HepG2 (cell line): Measurements from ENCODE around the gene KCTD15. TPM values are rescaled to one million over a fixed set of nuclear protein-coding genes. Genes with fewer than 3 reads are reported as not detected.

Experiments used
- AHR ChIP-seq: IDR thresholded peaks from 2 replicates; pipeline ENCODE4 v1.6.1; 2018; ENCODE audit warnings: missing genetic modification reagents, missing compliant biosample characterization
- HNRNPK ChIP-seq: fragments of 200-400 bp; formaldehyde crosslinking; IDR thresholded peaks from 2 replicates; pipeline ENCODE4 v1.6.1; 2018; ENCODE audit warnings: low read length, low read depth, moderate library complexity, mild to moderate bottlenecking; ENCODE audit not compliant: poor library complexity, severe bottlenecking
- KDM2A ChIP-seq: sonication (generic); formaldehyde crosslinking; IDR thresholded peaks from 2 replicates; pipeline ENCODE4 v1.4.0; 2020; ENCODE audit warnings: low read depth, missing genetic modification reagents, borderline replicate concordance
- MXI1 ChIP-seq: IDR thresholded peaks from 3 replicates; pipeline ENCODE4 v1.6.1; 2012; ENCODE audit warnings: low read depth, low read length, inconsistent platforms, borderline replicate concordance
- PCBP2 ChIP-seq: fragments of 200-400 bp; formaldehyde crosslinking; optimal IDR thresholded peaks from 2 replicates; pipeline ENCODE3; 2018; ENCODE audit warnings: low read length, low read depth; ENCODE audit not compliant: poor library complexity, severe bottlenecking
- PITX1 ChIP-seq: sonication (generic); formaldehyde crosslinking; IDR thresholded peaks from 2 replicates; pipeline ENCODE4 v1.5.1; 2020; ENCODE audit warnings: mild to moderate bottlenecking, missing genetic modification reagents
- RAD21 ChIP-seq: fragments of 450-650 bp; formaldehyde crosslinking; IDR thresholded peaks from 2 replicates; pipeline ENCODE4 v1.5.0; 2020; ENCODE audit warnings: mild to moderate bottlenecking
- TAF1 ChIP-seq: sonication (generic); formaldehyde crosslinking; IDR thresholded peaks from 2 replicates; pipeline ENCODE4 v1.4.0; 2020; ENCODE audit warnings: missing genetic modification reagents
- TFDP2 ChIP-seq: sonication (generic); formaldehyde crosslinking; IDR thresholded peaks from 2 replicates; pipeline ENCODE4 v1.4.0; 2020; ENCODE audit warnings: missing genetic modification reagents
- THYN1 ChIP-seq: sonication (generic); formaldehyde crosslinking; IDR thresholded peaks from 2 replicates; pipeline ENCODE4 v1.8.1; 2023; ENCODE audit warnings: low read depth, mild to moderate bottlenecking, moderate library complexity, missing genetic modification reagents, borderline replicate concordance
- TOE1 ChIP-seq: sonication (generic); formaldehyde crosslinking; IDR thresholded peaks from 2 replicates; pipeline ENCODE4 v1.4.0; 2020; ENCODE audit warnings: mild to moderate bottlenecking, missing genetic modification reagents
- U2AF1 ChIP-seq: fragments of 200-400 bp; formaldehyde crosslinking; optimal IDR thresholded peaks from 2 replicates; pipeline ENCODE3; 2017; ENCODE audit warnings: mild to moderate bottlenecking, low read depth, low read length
- XRCC5 ChIP-seq: fragments of 200-400 bp; formaldehyde crosslinking; optimal IDR thresholded peaks from 2 replicates; pipeline ENCODE3; 2017; ENCODE audit warnings: mild to moderate bottlenecking, low read length
- YEATS2 ChIP-seq: sonication (generic); formaldehyde crosslinking; IDR thresholded peaks from 2 replicates; pipeline ENCODE4 v1.4.0; 2020; ENCODE audit warnings: missing genetic modification reagents, borderline replicate concordance
- ZFX ChIP-seq: sonication (generic); formaldehyde crosslinking; IDR thresholded peaks from 2 replicates; pipeline ENCODE4 v1.4.0; 2020; ENCODE audit warnings: mild to moderate bottlenecking, low read depth, missing genetic modification reagents, moderate library complexity
- ZMAT5 ChIP-seq: sonication (generic); formaldehyde crosslinking; IDR thresholded peaks from 2 replicates; pipeline ENCODE4 v1.5.0; 2020; ENCODE audit warnings: mild to moderate bottlenecking, low read depth, missing genetic modification reagents, borderline replicate concordance
- ZNF232 ChIP-seq: sonication (generic); formaldehyde crosslinking; IDR thresholded peaks from 2 replicates; pipeline ENCODE4 v1.4.0; 2020; ENCODE audit warnings: missing genetic modification reagents, borderline replicate concordance
- ZNF292 ChIP-seq: sonication (generic); formaldehyde crosslinking; IDR thresholded peaks from 2 replicates; pipeline ENCODE4 v1.8.1; 2022; ENCODE audit warnings: mild to moderate bottlenecking, low read depth, missing genetic modification reagents, borderline replicate concordance
- ZNF34 ChIP-seq: sonication (generic); formaldehyde crosslinking; IDR thresholded peaks from 2 replicates; pipeline ENCODE4 v1.4.0; 2020; ENCODE audit warnings: mild to moderate bottlenecking, missing genetic modification reagents, borderline replicate concordance
- ZNF430 ChIP-seq: sonication (generic); formaldehyde crosslinking; IDR thresholded peaks from 2 replicates; pipeline ENCODE4 v1.9.0; 2021; ENCODE audit warnings: mild to moderate bottlenecking, missing genetic modification reagents
- ZNF501 ChIP-seq: sonication (generic); formaldehyde crosslinking; IDR thresholded peaks from 2 replicates; pipeline ENCODE4 v1.5.1; 2020; ENCODE audit warnings: mild to moderate bottlenecking, moderate library complexity, missing genetic modification reagents
- ZNF567 ChIP-seq: sonication (generic); formaldehyde crosslinking; IDR thresholded peaks from 2 replicates; pipeline ENCODE4 v1.8.1; 2023; ENCODE audit warnings: mild to moderate bottlenecking, missing genetic modification reagents, borderline replicate concordance
- ZNF883 ChIP-seq: sonication (generic); formaldehyde crosslinking; IDR thresholded peaks from 2 replicates; pipeline ENCODE4 v1.5.1; 2020; ENCODE audit warnings: mild to moderate bottlenecking, missing genetic modification reagents; ENCODE audit errors: not compliant biosample characterization
- ZSCAN9 ChIP-seq: IDR thresholded peaks from 2 replicates; pipeline ENCODE4 v1.6.1; 2016; ENCODE audit warnings: borderline replicate concordance
- polyA plus RNA-seq, 8 experiments: library from polyadenylated mRNA; depleted of rRNA in 3 of 8; stranded (reverse) in 7 of 8; unstranded in 1 of 8; fragments of >200 nt; fragmentation: Illumina TruSeq in 4 of 8; extraction: Trizol in 4 of 8; gene quantifications; 2 replicates each; pipeline versions ENCODE4 v1.2.1 to v1.2.3, GENCODE V29; 2011 to 2016; ENCODE audit warnings: low read depth in 4 of 8, missing spikeins in 1 of 8, mixed read lengths in 1 of 8; ENCODE audit not compliant: insufficient read depth in 1 of 8
- total RNA-seq, 5 experiments: library from RNA; depleted of rRNA; stranded (reverse); fragments of >200 nt; fragmentation: Illumina TruSeq; extraction: Trizol; gene quantifications; 2 replicates each; pipeline ENCODE4 v1.2.3, GENCODE V29; 2016; ENCODE audit warnings: low read depth in 1 of 5
- TF ChIP-seq, protein P1 (sequence below): sonication (generic); formaldehyde crosslinking; IDR thresholded peaks from 2 replicates; pipeline ENCODE4 v1.5.1; 2020; ENCODE audit warnings: mild to moderate bottlenecking, missing genetic modification reagents, moderate library complexity

KCTD15 gene
- total and polyA plus RNA-seq, 2 of the 13 experiments (the other 11 are each of a cell fraction or from before 2014, with no cell fraction given), result 13.2 to 16.7 TPM

GRCh38 chr19:33771384-33772101, 25.1 kb upstream of the KCTD15 start (continued):
- TF ChIP-seq KDM2A, result peak; percentile 49; the same call in 1 of the 2 replicates
- TF ChIP-seq ZMAT5 (CRISPR knock-in tag), result no peak
- no peak for TF ChIP-seq ZNF883
- TF ChIP-seq ZNF501 (CRISPR knock-in tag), result 0 out of 2 replicates have a peak, but pooled peaks have one; percentile 38
- TF ChIP-seq ZNF232 (CRISPR knock-in tag), result no peak
- no peak for TF ChIP-seq TOE1 (CRISPR knock-in tag)
- no peak for TF ChIP-seq ZSCAN9
- no peak for TF ChIP-seq AHR (CRISPR knock-in tag)
- TF ChIP-seq ZNF567 (CRISPR knock-in tag), result no peak
- TF ChIP-seq HNRNPK, result no peak
- TF ChIP-seq TAF1, result no peak
- TF ChIP-seq ZNF292 (CRISPR knock-in tag), result no peak
- peak; percentile 92 for TF ChIP-seq RAD21
- TF ChIP-seq THYN1 (CRISPR knock-in tag), result no peak
- TF ChIP-seq TFDP2 (CRISPR knock-in tag), result peak; percentile 81
- TF ChIP-seq ZNF430 (CRISPR knock-in tag), result no peak
- TF ChIP-seq MXI1, result 0 out of 3 replicates have a peak, but pooled peaks have one; percentile 13
- TF ChIP-seq U2AF1, result peak; percentile 39
- TF ChIP-seq ZNF34, result no peak
- no peak for TF ChIP-seq PITX1 (CRISPR knock-in tag)
- peak; percentile 49; the same call in 1 of the 2 replicates for TF ChIP-seq ZFX (CRISPR knock-in tag)
- TF ChIP-seq XRCC5, result peak; percentile 46
- TF ChIP-seq PCBP2, result no peak
- no peak for TF ChIP-seq YEATS2 (CRISPR knock-in tag)
- TF ChIP-seq, protein P1, sequence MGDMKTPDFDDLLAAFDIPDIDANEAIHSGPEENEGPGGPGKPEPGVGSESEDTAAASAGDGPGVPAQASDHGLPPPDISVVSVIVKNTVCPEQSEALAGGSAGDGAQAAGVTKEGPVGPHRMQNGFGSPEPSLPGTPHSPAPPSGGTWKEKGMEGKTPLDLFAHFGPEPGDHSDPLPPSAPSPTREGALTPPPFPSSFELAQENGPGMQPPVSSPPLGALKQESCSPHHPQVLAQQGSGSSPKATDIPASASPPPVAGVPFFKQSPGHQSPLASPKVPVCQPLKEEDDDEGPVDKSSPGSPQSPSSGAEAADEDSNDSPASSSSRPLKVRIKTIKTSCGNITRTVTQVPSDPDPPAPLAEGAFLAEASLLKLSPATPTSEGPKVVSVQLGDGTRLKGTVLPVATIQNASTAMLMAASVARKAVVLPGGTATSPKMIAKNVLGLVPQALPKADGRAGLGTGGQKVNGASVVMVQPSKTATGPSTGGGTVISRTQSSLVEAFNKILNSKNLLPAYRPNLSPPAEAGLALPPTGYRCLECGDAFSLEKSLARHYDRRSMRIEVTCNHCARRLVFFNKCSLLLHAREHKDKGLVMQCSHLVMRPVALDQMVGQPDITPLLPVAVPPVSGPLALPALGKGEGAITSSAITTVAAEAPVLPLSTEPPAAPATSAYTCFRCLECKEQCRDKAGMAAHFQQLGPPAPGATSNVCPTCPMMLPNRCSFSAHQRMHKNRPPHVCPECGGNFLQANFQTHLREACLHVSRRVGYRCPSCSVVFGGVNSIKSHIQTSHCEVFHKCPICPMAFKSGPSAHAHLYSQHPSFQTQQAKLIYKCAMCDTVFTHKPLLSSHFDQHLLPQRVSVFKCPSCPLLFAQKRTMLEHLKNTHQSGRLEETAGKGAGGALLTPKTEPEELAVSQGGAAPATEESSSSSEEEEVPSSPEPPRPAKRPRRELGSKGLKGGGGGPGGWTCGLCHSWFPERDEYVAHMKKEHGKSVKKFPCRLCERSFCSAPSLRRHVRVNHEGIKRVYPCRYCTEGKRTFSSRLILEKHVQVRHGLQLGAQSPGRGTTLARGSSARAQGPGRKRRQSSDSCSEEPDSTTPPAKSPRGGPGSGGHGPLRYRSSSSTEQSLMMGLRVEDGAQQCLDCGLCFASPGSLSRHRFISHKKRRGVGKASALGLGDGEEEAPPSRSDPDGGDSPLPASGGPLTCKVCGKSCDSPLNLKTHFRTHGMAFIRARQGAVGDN (CRISPR knock-in tag), result peak; percentile 20; the same call in 1 of the 2 replicates
